Stomach (tissue), 4 donors: ENCODE measurements around the gene MUC12.

Experiments used
- CTCF ChIP-seq, 7 experiments: fragments of 450-650 bp in 4 of 7; fragments of 200-600 bp in 3 of 7; sonication (generic) in 3 of 7; IDR thresholded peaks; one replicate each; pipeline ENCODE4 v1.5.1; 2016 to 2019; ENCODE audit warnings: antibody characterized with exemption in 7 of 7, control low read depth in 2 of 7, mild to moderate bottlenecking in 1 of 7
- EP300 ChIP-seq: sonication (generic); formaldehyde crosslinking; IDR thresholded peaks from one replicate; pipeline ENCODE4 v1.6.1; 2017; ENCODE audit warnings: antibody characterized with exemption
- POLR2A ChIP-seq, 4 donors: fragments of 450-650 bp; IDR thresholded peaks; one replicate each; pipeline ENCODE4 v1.6.1; 2016; ENCODE audit warnings: antibody characterized with exemption in 4 of 4, control low read depth in 2 of 4, mild to moderate bottlenecking in 1 of 4, moderate library complexity in 1 of 4
- POLR2AphosphoS5 ChIP-seq, 3 donors: sonication (generic); formaldehyde crosslinking; IDR thresholded peaks; one replicate each; pipeline ENCODE4 v1.6.1; 2016; ENCODE audit warnings: antibody characterized with exemption in 3 of 3

DNA sequence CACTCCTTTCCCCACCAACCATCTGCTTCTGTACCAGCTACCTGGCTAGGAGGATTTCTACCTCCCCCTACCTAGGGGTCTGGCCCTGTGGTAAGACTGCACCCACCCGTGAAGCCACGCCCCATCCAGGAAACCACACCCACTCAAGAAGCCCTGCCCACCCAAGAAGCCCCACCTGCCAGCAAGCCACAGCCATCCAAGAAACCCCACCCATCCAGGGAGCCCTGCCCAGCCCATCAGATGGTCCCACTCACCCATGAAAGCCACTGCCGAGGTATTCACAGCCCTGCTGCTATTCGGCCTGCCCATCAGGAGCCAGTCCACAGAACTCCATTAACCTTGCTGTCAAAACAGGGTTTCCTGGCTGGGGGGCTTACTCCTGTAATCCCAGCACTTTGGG lies 35.6 kb upstream of the MUC12 start:
- TF ChIP-seq CTCF (IDR thresholded peaks at IDR 0.05) = no peak
- no peak for TF ChIP-seq POLR2A (IDR thresholded peaks at IDR 0.05)
- TF ChIP-seq POLR2AphosphoS5 (IDR thresholded peaks at IDR 0.05) = no peak
- no peak for TF ChIP-seq EP300
